Measurements from ENCODE around the gene PLXND1.

DNA sequence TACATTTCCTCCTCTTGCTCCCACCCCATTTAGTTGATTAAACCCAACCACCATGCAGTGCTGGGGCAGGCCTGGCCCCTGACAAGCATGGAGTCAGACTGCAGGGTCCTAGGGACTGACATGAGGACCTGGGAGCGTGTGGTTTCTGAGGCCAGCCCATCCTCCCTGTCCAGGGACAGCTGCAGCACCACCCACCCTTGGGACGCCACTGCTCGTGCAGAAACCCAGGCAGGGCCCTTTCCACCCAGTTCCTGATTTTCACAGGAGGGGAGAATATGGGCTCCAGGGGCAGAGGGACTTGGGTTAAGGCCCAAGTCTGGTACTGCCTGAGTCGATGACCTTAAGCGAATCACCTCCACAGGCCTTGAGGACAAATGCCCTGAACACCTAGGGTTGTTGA lies 23.7 kb downstream of the PLXND1 start:
- no peak for TF ChIP-seq CTCF (IDR thresholded peaks at IDR 0.05)
- no peak for TF ChIP-seq EZH2 (IDR thresholded peaks at IDR 0.05; ENCODE audit: borderline replicate concordance, insufficient read depth, low read depth, low read length, poor library complexity, severe bottlenecking)
